Progenitor cell of endocrine pancreas (in vitro differentiated cells): ENCODE results near the gene MBNL1. TPM values are rescaled to one million over a fixed set of nuclear protein-coding genes. Genes with fewer than 3 reads are reported as not detected.

ENCODE experiments used
- DNase-seq: peaks from one replicate; pipeline ENCODE4 v3.0.0; 2021; ENCODE audit warnings: low spot score; ENCODE audit not compliant: unreplicated experiment
- H3K27ac Mint-ChIP-seq: 2 replicates; pipeline ENCODE4 v1.8.0; 2021; ENCODE audit warnings: mild to moderate bottlenecking, moderate library complexity, mixed read lengths
- H3K27me3 Mint-ChIP-seq: 2 replicates; pipeline ENCODE4 v1.8.0; 2021; ENCODE audit warnings: mixed read lengths
- H3K36me3 Mint-ChIP-seq: 2 replicates; pipeline ENCODE4 v1.8.0; 2022; ENCODE audit warnings: mixed read lengths; ENCODE audit not compliant: insufficient read depth
- H3K4me1 Mint-ChIP-seq: 2 replicates; pipeline ENCODE4 v1.8.0; 2021; ENCODE audit warnings: low read depth, mixed read lengths
- H3K4me3 Mint-ChIP-seq: 2 replicates; pipeline ENCODE4 v1.8.0; 2021; ENCODE audit warnings: low read depth, mild to moderate bottlenecking, moderate library complexity, mixed read lengths
- H3K9me3 Mint-ChIP-seq: 2 replicates; pipeline ENCODE4 v1.8.0; 2021; ENCODE audit warnings: low read depth, mixed read lengths
- total RNA-seq: library from RNA; stranded (reverse); gene quantifications from 2 replicates; pipeline ENCODE4 v1.2.1, GENCODE V29; 2021
- TF ChIP-seq, protein P1 (sequence below): fragments of 200-600 bp; sonication (generic); IDR thresholded peaks from one replicate; pipeline ENCODE4 v1.5.0; 2021; ENCODE audit warnings: antibody characterized with exemption, mild to moderate bottlenecking; ENCODE audit not compliant: unreplicated experiment

The MBNL1 gene
- total RNA-seq, 1 donor from 2014 or later: 29.4 TPM

DNA sequence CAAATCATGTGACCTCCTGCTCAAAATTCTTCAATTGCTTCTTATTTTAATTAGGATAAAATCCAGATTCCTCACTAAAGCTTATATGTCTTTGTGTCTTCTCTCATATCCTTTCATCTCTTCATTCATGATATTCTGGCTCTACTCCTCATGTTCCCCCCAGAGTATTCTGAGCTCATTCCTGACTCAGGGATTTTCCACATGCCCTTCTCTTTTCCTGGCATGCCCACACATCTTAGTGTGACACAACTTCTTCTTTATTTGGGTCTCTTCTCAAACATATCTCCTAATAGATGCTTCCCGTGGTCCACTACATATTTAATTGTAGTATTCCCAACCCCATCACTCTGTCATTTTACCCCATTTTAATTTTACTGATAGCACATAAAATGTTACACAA is 15.2 kb upstream of the MBNL1 start:
- no peak for DNase-seq
- H3K36me3 Mint-ChIP-seq: no peaks in the 10 kb centered on the region
- TF ChIP-seq, protein P1, sequence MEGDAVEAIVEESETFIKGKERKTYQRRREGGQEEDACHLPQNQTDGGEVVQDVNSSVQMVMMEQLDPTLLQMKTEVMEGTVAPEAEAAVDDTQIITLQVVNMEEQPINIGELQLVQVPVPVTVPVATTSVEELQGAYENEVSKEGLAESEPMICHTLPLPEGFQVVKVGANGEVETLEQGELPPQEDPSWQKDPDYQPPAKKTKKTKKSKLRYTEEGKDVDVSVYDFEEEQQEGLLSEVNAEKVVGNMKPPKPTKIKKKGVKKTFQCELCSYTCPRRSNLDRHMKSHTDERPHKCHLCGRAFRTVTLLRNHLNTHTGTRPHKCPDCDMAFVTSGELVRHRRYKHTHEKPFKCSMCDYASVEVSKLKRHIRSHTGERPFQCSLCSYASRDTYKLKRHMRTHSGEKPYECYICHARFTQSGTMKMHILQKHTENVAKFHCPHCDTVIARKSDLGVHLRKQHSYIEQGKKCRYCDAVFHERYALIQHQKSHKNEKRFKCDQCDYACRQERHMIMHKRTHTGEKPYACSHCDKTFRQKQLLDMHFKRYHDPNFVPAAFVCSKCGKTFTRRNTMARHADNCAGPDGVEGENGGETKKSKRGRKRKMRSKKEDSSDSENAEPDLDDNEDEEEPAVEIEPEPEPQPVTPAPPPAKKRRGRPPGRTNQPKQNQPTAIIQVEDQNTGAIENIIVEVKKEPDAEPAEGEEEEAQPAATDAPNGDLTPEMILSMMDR: no peak
- H3K27me3 Mint-ChIP-seq: peaks cover 52% of the 10 kb centered on the region
- no peak overlapping the region for H3K4me3 Mint-ChIP-seq
- no peak overlapping the region for H3K27ac Mint-ChIP-seq
- H3K9me3 Mint-ChIP-seq: peaks cover 3% of the 10 kb centered on the region
- H3K4me1 Mint-ChIP-seq: peaks cover 4% of the 10 kb centered on the region

DNA sequence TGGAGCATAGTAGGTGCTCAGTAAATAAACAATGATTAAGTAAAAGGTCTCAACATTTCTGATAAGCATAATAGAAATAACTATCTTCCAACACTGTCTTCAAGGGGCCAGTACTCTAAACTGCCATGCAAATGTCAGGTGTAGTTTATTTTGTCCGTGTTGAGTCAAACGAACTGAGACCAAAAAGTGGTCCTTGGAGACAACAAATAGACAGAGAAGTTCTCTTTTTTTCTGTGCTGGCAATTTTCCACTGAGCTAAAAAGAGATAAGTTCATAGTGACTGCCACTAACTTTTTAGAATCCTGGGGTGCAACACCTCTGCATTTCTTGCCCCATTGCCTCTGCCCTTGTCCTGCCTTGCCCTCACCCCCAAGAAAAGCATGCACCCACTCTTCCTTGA is 14.7 kb upstream of the MBNL1 start:
- TF ChIP-seq, protein P1: no peak
- Mint-ChIP-seq H3K4me3 (no peak overlapping the region), H3K4me1 (peaks cover 6% of the 10 kb centered on the region)

DNA sequence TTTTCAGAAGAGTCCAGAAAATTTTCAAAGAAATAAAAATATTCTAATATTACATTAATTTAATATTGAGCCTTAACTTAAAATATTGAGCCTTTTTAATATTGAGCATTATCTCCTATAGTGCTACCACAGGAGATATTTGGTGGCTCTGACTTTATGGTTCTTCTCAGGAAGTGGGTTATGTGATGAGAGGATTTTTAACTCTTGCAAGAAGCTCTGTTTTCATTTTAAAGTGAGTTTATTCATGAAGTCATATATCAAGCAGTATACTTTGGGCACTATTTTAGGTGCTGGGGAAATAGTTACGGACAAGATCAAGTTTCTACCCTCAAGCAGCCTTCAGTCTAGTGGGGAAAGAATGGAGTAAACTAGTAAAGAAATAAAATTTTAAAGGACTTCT is 13.4 kb upstream of the MBNL1 start:
- Mint-ChIP-seq H3K9me3 (peaks cover 3% of the 10 kb centered on the region), H3K27ac (no peak overlapping the region), H3K4me3 (no peak overlapping the region), H3K36me3 (no peaks in the 10 kb centered on the region), H3K27me3 (peaks cover 55% of the 10 kb centered on the region), H3K4me1 (peaks cover 13% of the 10 kb centered on the region)
- DNase-seq: no peak
- TF ChIP-seq, protein P1: no peak

More for the DNA sequence above, 14.7 kb upstream of the MBNL1 start:
- H3K27me3 Mint-ChIP-seq: peaks cover 54% of the 10 kb centered on the region
- peaks cover 3% of the 10 kb centered on the region for H3K9me3 Mint-ChIP-seq
- DNase-seq: no peak
- H3K27ac Mint-ChIP-seq: no peak overlapping the region
- H3K36me3 Mint-ChIP-seq: no peaks in the 10 kb centered on the region

DNA sequence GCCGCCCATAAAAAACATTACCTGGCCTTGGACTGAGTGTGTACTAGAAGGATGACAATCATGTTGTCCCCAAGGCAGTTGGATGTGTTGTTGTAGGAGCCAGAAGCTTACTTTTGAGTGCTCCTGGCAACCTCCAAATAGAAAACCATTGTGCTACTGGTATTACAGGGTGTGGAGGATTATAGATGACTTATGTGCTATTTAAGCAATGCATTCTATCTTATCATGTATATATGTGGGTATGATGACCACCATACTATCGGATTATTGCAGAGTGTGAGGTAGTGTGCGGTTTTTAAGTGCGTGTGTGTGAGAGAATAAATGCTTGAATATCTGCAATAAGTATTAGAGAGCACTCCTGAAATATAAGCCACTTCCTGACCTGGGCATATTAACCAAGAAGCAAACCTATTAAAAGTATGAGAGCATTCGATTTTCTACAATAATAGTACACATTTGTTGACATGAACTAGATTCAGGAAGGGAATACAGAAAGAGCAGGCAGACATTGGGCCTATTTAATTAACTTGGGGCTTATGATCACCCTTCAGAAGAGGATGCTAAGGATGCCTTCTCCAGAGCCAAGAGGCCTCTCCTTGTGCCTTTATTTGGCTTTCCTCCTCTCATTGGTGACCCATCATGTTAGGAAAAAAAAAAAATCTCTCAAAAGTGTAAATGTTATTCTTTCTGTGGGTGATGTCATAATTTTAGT is 11.7 kb upstream of the MBNL1 start:
- Mint-ChIP-seq H3K4me3 (no peak overlapping the region), H3K36me3 (no peaks in the 10 kb centered on the region), H3K9me3 (no peaks in the 10 kb centered on the region), H3K27me3 (peaks cover 66% of the 10 kb centered on the region), H3K27ac (no peak overlapping the region), H3K4me1 (peaks cover 13% of the 10 kb centered on the region)
- TF ChIP-seq, protein P1: no peak
- DNase-seq: no peak

DNA sequence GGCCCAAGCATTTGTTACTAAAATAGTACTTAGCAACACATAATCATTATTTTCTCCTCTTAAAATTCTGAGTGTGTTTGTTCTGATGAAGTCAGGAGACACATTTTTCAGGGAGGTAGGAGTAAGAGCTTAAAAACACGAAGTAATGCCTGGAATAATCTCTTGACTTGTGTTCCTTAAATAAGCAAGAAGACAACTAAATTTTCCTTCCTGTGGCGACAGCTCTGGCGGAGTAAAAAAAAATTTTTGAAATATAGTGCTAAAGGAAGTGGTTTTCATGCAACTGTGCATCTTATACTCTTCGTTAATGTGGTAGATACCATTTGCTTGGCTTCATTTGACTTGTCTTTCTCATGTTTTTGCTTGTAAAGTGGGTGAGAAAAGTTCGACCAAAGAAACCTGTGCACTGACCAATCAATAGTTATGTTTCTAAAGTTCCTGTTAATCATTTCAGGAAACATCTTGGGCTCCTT is 11.1 kb upstream of the MBNL1 start:
- no peak for DNase-seq
- TF ChIP-seq, protein P1: no peak
- no peak overlapping the region for H3K27ac Mint-ChIP-seq
- H3K9me3 Mint-ChIP-seq: no peaks in the 10 kb centered on the region
- H3K4me3 Mint-ChIP-seq: no peak overlapping the region
- H3K36me3 Mint-ChIP-seq: no peaks in the 10 kb centered on the region
- peaks cover 68% of the 10 kb centered on the region for H3K27me3 Mint-ChIP-seq
- peaks cover 13% of the 10 kb centered on the region for H3K4me1 Mint-ChIP-seq
